Natural killer cell (primary cell): Measurements from ENCODE around the gene PCBP3. TPM values are rescaled to one million over a fixed set of nuclear protein-coding genes. Genes with fewer than 3 reads are reported as not detected.
A peak's percentile ranks its signal among the peaks of the same experiment; 100 is the strongest.

Experiments
- ATAC-seq, 3 donors: fragments of 150-1000 bp in 2 of 3; fragments of 200-7000 bp in 1 of 3; cut with Tn5 transposase; 1 replicate in 1 of 3; 2 replicates in 2 of 3; pipeline ENCODE4 v1.10.0; 2021; ENCODE audit warnings: mild to moderate bottlenecking in 2 of 3, moderate library complexity in 2 of 3
- DNase-seq, 2 donors: peaks; one replicate each; pipeline versions ENCODE4 v3.0.0 to v3.0.0-alpha.2; 2013 to 2021; ENCODE audit warnings: mixed read lengths in 1 of 2
- H3K27ac ChIP-seq: one replicate; pipeline ENCODE4 v1.5.1; 2013; ENCODE audit warnings: mild to moderate bottlenecking, low read length
- H3K27me3 ChIP-seq: one replicate; pipeline ENCODE4 v1.6.1; 2013; ENCODE audit warnings: low read length; ENCODE audit not compliant: control insufficient read depth, insufficient read depth
- H3K36me3 ChIP-seq: one replicate; pipeline ENCODE4 v1.6.1; 2013; ENCODE audit warnings: low read length; ENCODE audit not compliant: control insufficient read depth, insufficient read depth
- H3K4me1 ChIP-seq: one replicate; pipeline ENCODE4 v1.6.1; 2013; ENCODE audit warnings: low read length; ENCODE audit not compliant: control insufficient read depth, insufficient read depth
- H3K4me3 ChIP-seq: one replicate; pipeline ENCODE4 v1.5.1; 2013; ENCODE audit warnings: low read length
- H3K9me3 ChIP-seq: one replicate; pipeline ENCODE4 v1.6.1; 2013; ENCODE audit warnings: low read length; ENCODE audit not compliant: control insufficient read depth, insufficient read depth
- H3K27ac Mint-ChIP-seq, 2 donors: one replicate each; pipeline ENCODE4 v1.8.0; 2022; ENCODE audit warnings: mild to moderate bottlenecking in 2 of 2, mixed read lengths in 2 of 2, moderate library complexity in 1 of 2
- H3K27me3 Mint-ChIP-seq, 2 donors: one replicate each; pipeline ENCODE4 v1.8.0; 2022; ENCODE audit warnings: low read depth in 2 of 2, mixed read lengths in 2 of 2
- H3K36me3 Mint-ChIP-seq: one replicate; pipeline ENCODE4 v1.8.0; 2022; ENCODE audit warnings: mixed read lengths
- H3K4me1 Mint-ChIP-seq, 2 donors: one replicate each; pipeline ENCODE4 v1.8.0; 2022; ENCODE audit warnings: mixed read lengths in 2 of 2
- H3K4me3 Mint-ChIP-seq: one replicate; pipeline ENCODE4 v1.8.0; 2022; ENCODE audit warnings: mild to moderate bottlenecking, moderate library complexity, mixed read lengths
- H3K9me3 Mint-ChIP-seq, 2 donors: one replicate each; pipeline ENCODE4 v1.8.0; 2022; ENCODE audit warnings: mixed read lengths in 2 of 2
- CTCF ChIP-seq: fragments of 200-600 bp; IDR thresholded peaks from one replicate; pipeline ENCODE4 v1.8.0; 2022; ENCODE audit warnings: antibody characterized with exemption
- WGBS: methylation state at CpG from one replicate; pipeline ENCODE4 v1.1.7; 2013; ENCODE audit warnings: missing lambda C conversion rate; ENCODE audit not compliant: insufficient coverage; 5-methylcytosine and 5-hydroxymethylcytosine counted together
- intact Hi-C: fragments of 100-400 bp; cut with micrococcal nuclease; formaldehyde crosslinking; loops from one replicate; pipeline ENCODE4 v1.14.2; 2022
- total RNA-seq, 4 donors: library from RNA; stranded (reverse); fragments of 120-200 nt in 1 of 4; gene quantifications; one replicate each; pipeline versions ENCODE4 v1.2.3 to v1.2.4, GENCODE V29; 2013 to 2022

Gene PCBP3
- total RNA-seq, 3 donors from 2014 or later (not counting 1 experiment from before 2014, with no cell fraction given) = 0.50 to 3.0 (median 0.52) TPM

GRCh38 chr21:45819478-45820170, 176.1 kb downstream of the PCBP3 start:
- Mint-ChIP-seq H3K36me3 (no peaks in the 10 kb centered on the region), H3K27ac (no peak overlapping the region), H3K4me3 (no peak overlapping the region), H3K4me1 (no peaks in the 10 kb centered on the region), H3K27me3 (peaks cover 14 to 18% of the 10 kb centered on the region in 2 donors), H3K9me3 (no peaks in the 10 kb centered on the region)
- Histone ChIP-seq H3K9me3 (no peaks in the 10 kb centered on the region), H3K4me1 (no peaks in the 10 kb centered on the region), H3K27ac (no peak overlapping the region), H3K4me3 (no peak overlapping the region), H3K27me3 (no peaks in the 10 kb centered on the region), H3K36me3 (no peaks in the 10 kb centered on the region)
- TF ChIP-seq CTCF = no peak
- ATAC-seq (no peak), DNase-seq (no peak)
- 88% methylated on average over 18 of the region's 18 CpGs for WGBS
- intact Hi-C loops = loop anchor here (1.0 to 10.0 kb wide), 2 partner anchors 265 to 341 kb away; no protein-coding TSS in a partner anchor

- Histone ChIP-seq H3K27ac (no peak overlapping the region), H3K9me3 (no peaks in the 10 kb centered on the region), H3K27me3 (no peaks in the 10 kb centered on the region), H3K36me3 (no peaks in the 10 kb centered on the region), H3K4me3 (no peak overlapping the region), H3K4me1 (no peaks in the 10 kb centered on the region)
- H3K27ac Mint-ChIP-seq = no peak overlapping the region
- 51% methylated on average over 31 of the region's 31 CpGs for WGBS
- ATAC-seq (peak; percentile 64 to 78 (median 67)), DNase-seq (peak; percentile 36 to 90)
- H3K4me3 Mint-ChIP-seq = no peak overlapping the region
- H3K27me3 Mint-ChIP-seq = peaks cover 14 to 20% of the 10 kb centered on the region in 2 donors
- no peaks in the 10 kb centered on the region for H3K9me3 Mint-ChIP-seq
- H3K36me3 Mint-ChIP-seq = no peaks in the 10 kb centered on the region
- intact Hi-C loops = loop anchor here (1.0 to 10.0 kb wide), 2 partner anchors 266 to 342 kb away; no protein-coding TSS in a partner anchor
- TF ChIP-seq CTCF = peak; percentile 53
- H3K4me1 Mint-ChIP-seq = no peaks in the 10 kb centered on the region
These were observed 176.9 kb downstream of the PCBP3 start for GRCh38 chr21:45820171-45821091.

GRCh38 chr21:45821315-45821962, 177.9 kb downstream of the PCBP3 start:
- Mint-ChIP-seq H3K4me1 (no peaks in the 10 kb centered on the region), H3K9me3 (no peaks in the 10 kb centered on the region), H3K27me3 (peaks cover 14 to 20% of the 10 kb centered on the region in 2 donors), H3K27ac (no peak overlapping the region), H3K36me3 (no peaks in the 10 kb centered on the region), H3K4me3 (no peak overlapping the region)
- Histone ChIP-seq H3K36me3 (no peaks in the 10 kb centered on the region), H3K9me3 (no peaks in the 10 kb centered on the region), H3K27me3 (no peaks in the 10 kb centered on the region), H3K27ac (no peak overlapping the region), H3K4me3 (no peak overlapping the region), H3K4me1 (no peaks in the 10 kb centered on the region)
- no peak for DNase-seq
- no peak for TF ChIP-seq CTCF
- intact Hi-C loops = loop anchor here (10.0 kb wide), 1 partner anchor 267 kb away; no protein-coding TSS in a partner anchor
- WGBS = 79% methylated on average over 16 of the region's 16 CpGs
- ATAC-seq = no peak
